Gastrocnemius medialis (tissue), 4 donors: ENCODE measurements around the gene CAPN2. TPM values are rescaled to one million over a fixed set of nuclear protein-coding genes. Genes with fewer than 3 reads are reported as not detected.

Source experiments
- ATAC-seq, 2 donors: fragments of 150-250 bp; one replicate each; pipeline ENCODE4 v1.9.1; 2016
- DNase-seq, 2 donors: peaks; one replicate each; pipeline ENCODE4 v3.0.0-alpha.2; 2019
- H3K27ac ChIP-seq, 4 donors: fragments of 200-600 bp; sonication (generic); 1 replicate in 1 of 4; 2 replicates in 3 of 4; pipeline ENCODE4 v1.5.1; 2016 to 2018; ENCODE audit warnings: mild to moderate bottlenecking in 2 of 4, moderate library complexity in 1 of 4
- H3K27me3 ChIP-seq, 3 donors: fragments of 200-600 bp; sonication (generic) in 2 of 3; 1 replicate in 1 of 3; 2 replicates in 2 of 3; pipeline versions ENCODE4 v1.5.1 to v1.6.0; 2016 to 2019; ENCODE audit warnings: mild to moderate bottlenecking in 1 of 3, moderate library complexity in 1 of 3
- H3K36me3 ChIP-seq, 2 donors: fragments of 200-600 bp; sonication (generic) in 1 of 2; one replicate each; pipeline ENCODE4 v1.5.1; 2017 to 2018
- H3K4me1 ChIP-seq, 2 donors: fragments of 200-600 bp; sonication (generic) in 1 of 2; one replicate each; pipeline ENCODE4 v1.5.1; 2016 to 2017; ENCODE audit warnings: mild to moderate bottlenecking in 2 of 2
- H3K4me3 ChIP-seq, 4 donors: fragments of 200-600 bp; sonication (generic) in 3 of 4; 1 replicate in 1 of 4; 2 replicates in 3 of 4; pipeline ENCODE4 v1.5.1; 2016 to 2019; ENCODE audit warnings: mild to moderate bottlenecking in 2 of 4
- H3K9me3 ChIP-seq, 3 donors: fragments of 200-600 bp; sonication (generic) in 2 of 3; 1 replicate in 1 of 3; 2 replicates in 2 of 3; pipeline ENCODE4 v1.5.1; 2016 to 2019
- CTCF ChIP-seq, 5 experiments: fragments of 450-650 bp in 3 of 5; fragments of 200-600 bp in 2 of 5; sonication (generic) in 2 of 5; IDR thresholded peaks in 4 of 5; conservative IDR thresholded peaks in 1 of 5; 1 replicate in 4 of 5; 2 replicates in 1 of 5; pipeline ENCODE4 v1.5.1; 2016 to 2019; ENCODE audit warnings: antibody characterized with exemption in 5 of 5, mild to moderate bottlenecking in 3 of 5, moderate library complexity in 3 of 5
- POLR2A ChIP-seq, 2 donors: fragments of 450-650 bp; IDR thresholded peaks; one replicate each; pipeline ENCODE4 v1.6.1; 2017; ENCODE audit warnings: antibody characterized with exemption in 2 of 2, mild to moderate bottlenecking in 2 of 2, moderate library complexity in 2 of 2
- in situ Hi-C, 4 donors: fragments of 200-750 bp; cut with MboI; loops; one replicate each; pipeline versions ENCODE4 v1.15.0 to v1.8.0; 2017; ENCODE audit warnings: low sequenced_read_pairs in 4 of 4
- intact Hi-C: fragments of 100-400 bp; cut with DNase I; formaldehyde crosslinking; loops from one replicate; pipeline ENCODE4 v1.15.1; 2023; ENCODE audit warnings: low total_unique reads
- total RNA-seq, 4 donors: library from RNA; depleted of rRNA; stranded (reverse); fragments of >200 nt; gene quantifications; one replicate each; pipeline versions ENCODE4 v1.1.0 to v1.2.3, GENCODE V29; 2016

The CAPN2 gene
- total RNA-seq, 4 donors from 2014 or later, result 42.6 to 141 (median 89.4) TPM

- Histone ChIP-seq H3K27me3 (no peaks in the 10 kb centered on the region), H3K4me3 (peak overlapping the region; percentile 45 to 57 (median 46)), H3K27ac (peak overlapping the region; percentile 53 to 67 (median 57)), H3K4me1 (peaks cover 6 to 12% of the 10 kb centered on the region in 2 donors), H3K36me3 (peaks cover 2 to 84% of the 10 kb centered on the region in 2 donors), H3K9me3 (no peaks in the 10 kb centered on the region)
- TF ChIP-seq POLR2A (IDR thresholded peaks at IDR 0.05) (no peak), CTCF (IDR thresholded peaks at IDR 0.05 in 4 of 5, conservative IDR thresholded peaks at IDR 0.05 in 1 of 5) (peak; percentile 88 to 98 (median 94))
- peak; percentile 81 to 83 for ATAC-seq
- in situ Hi-C loops, result no loop called here
- intact Hi-C loops, result loop anchor here (1.0 kb wide), 2 partner anchors 37 to 51 kb away; partner anchors contain the start of gene CAPN2
- DNase-seq, result peak; percentile 9 to 41
Observed at GRCh38 chr1:223748773-223749733, 36.7 kb downstream of the CAPN2 start.

GRCh38 chr1:223750730-223751570 is 38.6 kb downstream of the CAPN2 start:
- no peak for TF ChIP-seq CTCF (IDR thresholded peaks at IDR 0.05 in 4 of 5, conservative IDR thresholded peaks at IDR 0.05 in 1 of 5)
- TF ChIP-seq POLR2A (IDR thresholded peaks at IDR 0.05), result no peak
- ATAC-seq (no peak), DNase-seq (no peak)
- in situ Hi-C loops, result loop anchor here (5.0 to 10.0 kb wide), 2 partner anchors 54 to 56 kb away; no protein-coding TSS in a partner anchor
- Histone ChIP-seq H3K9me3 (no peaks in the 10 kb centered on the region), H3K27ac (no peak overlapping the region), H3K4me3 (no peak overlapping the region), H3K4me1 (peaks cover 6 to 12% of the 10 kb centered on the region in 2 donors), H3K27me3 (no peaks in the 10 kb centered on the region), H3K36me3 (peaks cover 3 to 84% of the 10 kb centered on the region in 2 donors)
- intact Hi-C loops, result no loop called here

- DNase-seq (no peak), ATAC-seq (no peak)
- no peaks in the 10 kb centered on the region for H3K9me3 ChIP-seq
- H3K36me3 ChIP-seq, result peaks cover 3 to 84% of the 10 kb centered on the region in 2 donors
- H3K27me3 ChIP-seq, result no peaks in the 10 kb centered on the region
- TF ChIP-seq POLR2A (IDR thresholded peaks at IDR 0.05) (no peak), CTCF (IDR thresholded peaks at IDR 0.05 in 4 of 5, conservative IDR thresholded peaks at IDR 0.05 in 1 of 5) (no peak)
- H3K27ac ChIP-seq, result no peak overlapping the region
- in situ Hi-C loops, result loop anchor here (5.0 to 10.0 kb wide), 2 partner anchors 54 to 57 kb away; no protein-coding TSS in a partner anchor
- intact Hi-C loops, result no loop called here
- peaks cover 6 to 12% of the 10 kb centered on the region in 2 donors for H3K4me1 ChIP-seq
- H3K4me3 ChIP-seq, result no peak overlapping the region
Observed at GRCh38 chr1:223751696-223752095, 39.4 kb downstream of the CAPN2 start.

- Histone ChIP-seq H3K36me3 (peaks cover 3 to 86% of the 10 kb centered on the region in 2 donors), H3K4me3 (no peak overlapping the region), H3K27ac (no peak overlapping the region), H3K9me3 (no peaks in the 10 kb centered on the region), H3K4me1 (peaks cover 6 to 11% of the 10 kb centered on the region in 2 donors), H3K27me3 (no peaks in the 10 kb centered on the region)
- intact Hi-C loops (no loop called here), in situ Hi-C loops (loop anchor here (5.0 to 10.0 kb wide), 2 partner anchors 56 to 58 kb away; no protein-coding TSS in a partner anchor)
- ATAC-seq (no peak), DNase-seq (no peak)
- TF ChIP-seq CTCF (IDR thresholded peaks at IDR 0.05 in 4 of 5, conservative IDR thresholded peaks at IDR 0.05 in 1 of 5) (no peak), POLR2A (IDR thresholded peaks at IDR 0.05) (no peak)
Observed at GRCh38 chr1:223752721-223753515, 40.6 kb downstream of the CAPN2 start.
